Kidney (tissue), 14 donors: ENCODE results near the gene VPS39. TPM values are rescaled to one million over a fixed set of nuclear protein-coding genes. Genes with fewer than 3 reads are reported as not detected.
A peak's percentile ranks its signal among the peaks of the same experiment; 100 is the strongest.

Source experiments
- DNase-seq, 5 donors: peaks; one replicate each; pipeline ENCODE4 v3.0.0-alpha.2; 2013 to 2020
- FAIRE-seq: peaks from 2 replicates; lab custom pipeline; 2012; peaks lifted over from hg19 to GRCh38; lab: Jason Lieb, UNC
- H3K27ac ChIP-seq, 2 donors: one replicate each; pipeline ENCODE4 v1.7.0; 2013; ENCODE audit warnings: low read depth in 2 of 2, low read length in 2 of 2, inconsistent platforms in 1 of 2
- H3K27me3 ChIP-seq: one replicate; pipeline ENCODE4 v1.7.1; 2013; ENCODE audit warnings: low read length, inconsistent platforms; ENCODE audit not compliant: control insufficient read depth, insufficient read depth
- H3K36me3 ChIP-seq, 3 donors: one replicate each; pipeline versions ENCODE4 v1.7.0 to v1.7.1; 2013; ENCODE audit warnings: low read length in 3 of 3, control low read depth in 1 of 3, inconsistent platforms in 1 of 3; ENCODE audit not compliant: insufficient read depth in 3 of 3, control insufficient read depth in 2 of 3
- H3K4me1 ChIP-seq, 3 donors: one replicate each; pipeline versions ENCODE4 v1.7.0 to v1.7.1; 2013; ENCODE audit warnings: low read length in 3 of 3, inconsistent platforms in 1 of 3, low read depth in 1 of 3; ENCODE audit not compliant: control insufficient read depth in 2 of 3, insufficient read depth in 2 of 3
- H3K4me3 ChIP-seq, 3 donors: one replicate each; pipeline versions ENCODE4 v1.7.0 to v1.8.1; 2013; ENCODE audit warnings: low read length in 3 of 3, control low read depth in 1 of 3, inconsistent platforms in 1 of 3
- H3K9ac ChIP-seq, 3 donors: one replicate each; pipeline versions ENCODE4 v1.7.0 to v1.7.1; 2013; ENCODE audit warnings: low read length in 3 of 3, control low read depth in 1 of 3, inconsistent platforms in 1 of 3
- H3K9me3 ChIP-seq, 3 donors: one replicate each; pipeline versions ENCODE4 v1.7.0 to v1.7.1; 2013; ENCODE audit warnings: low read length in 3 of 3, control low read depth in 1 of 3, inconsistent platforms in 1 of 3; ENCODE audit not compliant: control insufficient read depth in 2 of 3, insufficient read depth in 1 of 3
- intact Hi-C: fragments of 100-400 bp; cut with DNase I; formaldehyde crosslinking; loops from one replicate; pipeline ENCODE4 v1.11.1; 2022
- polyA plus RNA-seq: library from polyadenylated mRNA; stranded (reverse); fragments of 350-450 nt; fragmentation: Illumina TruSeq; extraction: RNeasy Lipid Tissue Mini Kit (QIAGEN cat#74804); gene quantifications from one replicate; pipeline ENCODE4 v1.2.3, GENCODE V29; 2014; ENCODE audit warnings: low read depth, low replicate concordance; ENCODE audit not compliant: insufficient read depth
- total RNA-seq: library from RNA; stranded (reverse); fragmentation: NEBNext Ultra II Directional; extraction: Animal tissue kit (Norgen Biotek cat#: 25700); gene quantifications from one replicate; pipeline ENCODE4 v1.2.1, GENCODE V29; 2021
- TF ChIP-seq, protein P1 (sequence below): IDR thresholded peaks from 3 replicates; pipeline ENCODE4 v1.5.1; 2012; ENCODE audit warnings: mild to moderate bottlenecking, moderate library complexity, borderline replicate concordance; ENCODE audit not compliant: insufficient read depth; ENCODE audit errors: extremely low read depth
- donor health status: control.
- donor health status: control.
- donor health status: control.
- donor health status: control.
- donor health status: control.
- donor health status: DM: yes; HTN: yes; CAD: no.
- donor health status: Normal renal cell carcinoma (clear cell type).

VPS39 gene
- total and polyA plus RNA-seq, 2 donors from 2014 or later = 33.1 to 70.9 TPM

DNA sequence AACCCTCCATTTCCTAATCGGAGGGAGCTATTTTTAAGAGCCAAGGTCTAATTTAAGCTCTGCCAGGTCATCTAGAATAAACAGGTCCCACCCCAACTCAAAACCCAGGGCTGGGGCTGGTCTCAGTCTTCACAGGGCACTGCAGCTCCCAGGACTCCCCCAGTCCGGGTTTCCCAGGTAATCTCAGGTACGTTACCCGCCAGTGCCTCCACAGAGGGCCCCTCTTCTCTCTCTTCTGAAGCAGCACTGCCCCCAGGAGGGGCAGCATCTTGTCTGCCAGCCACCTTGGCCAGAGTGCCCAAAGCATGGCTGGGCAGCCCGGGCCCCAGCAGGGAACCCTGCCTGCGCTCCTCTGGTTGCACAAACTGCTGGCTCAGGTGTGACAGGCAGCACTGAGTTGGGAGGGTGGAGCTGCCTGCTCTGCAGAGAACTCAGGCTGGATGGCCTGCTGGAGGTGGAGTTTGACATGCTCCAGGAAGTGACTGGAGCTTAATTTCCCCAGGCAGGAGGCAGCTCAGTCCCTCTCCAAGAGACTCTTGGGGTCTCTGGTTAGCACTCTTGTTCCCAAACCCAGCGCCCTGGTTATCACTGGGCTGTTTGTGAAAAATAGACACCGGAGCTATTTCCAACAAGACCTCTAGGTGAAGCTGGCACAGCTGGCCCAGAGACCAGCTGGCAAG is 51.7 kb downstream of the VPS39 start, which contains the start of gene PLA2G4F:
Gene PLA2G4F, minus strand, starts transcription at position 394 of the 680 bp plus-strand sequence. Its CDS starts 87 bp downstream, at position 307.
- Histone ChIP-seq H3K9me3 (no peaks in the 10 kb centered on the region), H3K4me3 (peak within 1 kb of the TSS; percentile 57 to 76 (median 58)), H3K9ac (peak within 1 kb of the TSS; percentile 21 to 76 (median 53)), H3K36me3 (peaks cover 4 to 17% (median 14%) of the 10 kb centered on the region in 3 donors), H3K4me1 (peaks cover 3 to 34% (median 26%) of the 10 kb centered on the region in 3 donors), H3K27me3 (no peaks in the 10 kb centered on the region), H3K27ac (peak within 1 kb of the TSS; percentile 90 to 92)
- no peak for FAIRE-seq
- TF ChIP-seq, protein P1, sequence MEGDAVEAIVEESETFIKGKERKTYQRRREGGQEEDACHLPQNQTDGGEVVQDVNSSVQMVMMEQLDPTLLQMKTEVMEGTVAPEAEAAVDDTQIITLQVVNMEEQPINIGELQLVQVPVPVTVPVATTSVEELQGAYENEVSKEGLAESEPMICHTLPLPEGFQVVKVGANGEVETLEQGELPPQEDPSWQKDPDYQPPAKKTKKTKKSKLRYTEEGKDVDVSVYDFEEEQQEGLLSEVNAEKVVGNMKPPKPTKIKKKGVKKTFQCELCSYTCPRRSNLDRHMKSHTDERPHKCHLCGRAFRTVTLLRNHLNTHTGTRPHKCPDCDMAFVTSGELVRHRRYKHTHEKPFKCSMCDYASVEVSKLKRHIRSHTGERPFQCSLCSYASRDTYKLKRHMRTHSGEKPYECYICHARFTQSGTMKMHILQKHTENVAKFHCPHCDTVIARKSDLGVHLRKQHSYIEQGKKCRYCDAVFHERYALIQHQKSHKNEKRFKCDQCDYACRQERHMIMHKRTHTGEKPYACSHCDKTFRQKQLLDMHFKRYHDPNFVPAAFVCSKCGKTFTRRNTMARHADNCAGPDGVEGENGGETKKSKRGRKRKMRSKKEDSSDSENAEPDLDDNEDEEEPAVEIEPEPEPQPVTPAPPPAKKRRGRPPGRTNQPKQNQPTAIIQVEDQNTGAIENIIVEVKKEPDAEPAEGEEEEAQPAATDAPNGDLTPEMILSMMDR = no peak
- peak in 4 of 5 donors; percentile 54 to 67 (median 66) for DNase-seq
- intact Hi-C loops = no loop called here

DNA sequence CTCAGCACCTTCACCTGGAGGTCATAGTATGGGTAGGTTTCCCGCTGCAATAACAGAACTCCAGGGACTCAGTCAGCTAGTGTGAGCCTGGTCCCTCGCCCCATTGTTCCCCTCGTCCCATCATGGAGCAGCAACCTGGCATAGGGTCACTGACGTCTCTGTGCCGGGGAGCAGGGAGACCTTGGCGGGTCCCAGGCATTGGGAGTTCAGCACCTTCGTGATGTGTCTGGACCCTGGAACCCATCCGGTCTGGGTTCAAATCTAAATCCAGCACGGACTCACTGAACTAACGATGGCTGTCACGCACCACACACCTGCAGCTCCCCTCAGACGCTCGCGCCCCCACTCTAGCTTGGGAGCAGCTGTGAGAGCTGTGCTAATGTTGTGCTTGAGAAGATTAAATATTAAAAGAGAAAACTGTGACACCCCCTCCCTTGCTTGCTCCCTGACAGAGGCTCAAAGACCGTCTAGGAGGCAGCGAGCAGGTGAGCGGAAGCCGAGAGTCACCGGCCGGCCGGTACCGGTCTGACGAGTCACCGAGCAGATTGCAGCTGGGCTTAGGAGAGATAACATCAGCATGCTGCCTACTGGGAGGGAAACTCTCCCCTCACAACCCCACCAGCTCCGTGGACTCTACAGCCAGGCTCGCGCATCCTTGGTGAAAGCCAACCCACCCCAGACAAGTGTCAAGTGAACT is 52.4 kb downstream of the VPS39 start:
- Histone ChIP-seq H3K36me3 (peaks cover 4 to 12% (median 10%) of the 10 kb centered on the region in 3 donors), H3K27ac (peak overlapping the region; percentile 90 to 92), H3K9ac (peak overlapping the region; percentile 21 to 76 (median 53)), H3K27me3 (no peaks in the 10 kb centered on the region), H3K4me3 (peak overlapping the region; percentile 57 to 76 (median 58)), H3K4me1 (peaks cover 3 to 36% (median 26%) of the 10 kb centered on the region in 3 donors), H3K9me3 (no peaks in the 10 kb centered on the region)
- intact Hi-C loops = no loop called here
- DNase-seq (peak; percentile 75 to 91 (median 82)), FAIRE-seq (no peak)
- TF ChIP-seq, protein P1 = no peak

DNA sequence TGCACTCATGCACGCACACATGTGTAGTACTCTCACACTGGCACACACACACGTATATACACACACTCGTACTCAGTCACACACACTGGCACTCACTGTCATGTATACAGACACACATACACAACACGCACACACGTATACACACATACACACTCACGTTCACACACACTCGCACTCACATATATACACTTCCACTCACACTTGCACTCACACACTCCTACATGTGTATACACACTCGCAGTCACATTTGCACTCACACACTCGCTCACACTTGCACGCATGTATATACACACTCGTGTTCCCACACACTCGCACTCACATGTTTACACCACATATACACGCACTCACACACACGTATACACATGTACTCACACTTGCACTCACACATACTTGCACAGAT is 53.1 kb downstream of the VPS39 start:
- intact Hi-C loops = no loop called here
- TF ChIP-seq, protein P1 = no peak
- no peaks in the 10 kb centered on the region for H3K9me3 ChIP-seq
- FAIRE-seq = no peak
- H3K9ac ChIP-seq = peak overlapping the region in 2 of 3 donors; percentile 53 to 76
- H3K4me1 ChIP-seq = peaks cover 3 to 40% (median 26%) of the 10 kb centered on the region in 3 donors
- H3K4me3 ChIP-seq = peak overlapping the region; percentile 57 to 76 (median 58)
- peaks cover 0 to 4% (median 4%) of the 10 kb centered on the region in 3 donors for H3K36me3 ChIP-seq
- no peaks in the 10 kb centered on the region for H3K27me3 ChIP-seq
- no peak for DNase-seq
- peak overlapping the region; percentile 90 to 92 for H3K27ac ChIP-seq
